ENCODE results near the gene GLDN.

The GLDN gene

GRCh38 chr15:51307811-51308210 lies 33.6 kb upstream of the GLDN start:
- TF ChIP-seq CTCF (IDR thresholded peaks at IDR 0.05; ENCODE audit: insufficient read depth, low read depth, low read length, missing control alignments): no peak
- no peak for DNase-seq (ENCODE audit: low read depth)
- no peak overlapping the region for H3K4me3 ChIP-seq (ENCODE audit: low read depth, low read length)

GRCh38 chr15:51310064-51310463 lies 31.4 kb upstream of the GLDN start:
- no peak overlapping the region for H3K4me3 ChIP-seq (ENCODE audit: low read depth, low read length)
- TF ChIP-seq CTCF (IDR thresholded peaks at IDR 0.05; ENCODE audit: insufficient read depth, low read depth, low read length, missing control alignments): no peak
- no peak for DNase-seq (ENCODE audit: low read depth)

GRCh38 chr15:51311510-51311909 lies 29.9 kb upstream of the GLDN start:
- no peak for DNase-seq (ENCODE audit: low read depth)
- no peak overlapping the region for H3K4me3 ChIP-seq (ENCODE audit: low read depth, low read length)
- no peak for TF ChIP-seq CTCF (IDR thresholded peaks at IDR 0.05; ENCODE audit: insufficient read depth, low read depth, low read length, missing control alignments)

GRCh38 chr15:51312166-51313073 lies 29.0 kb upstream of the GLDN start:
- DNase-seq (ENCODE audit: low read depth): no peak
- no peak for TF ChIP-seq CTCF (IDR thresholded peaks at IDR 0.05; ENCODE audit: insufficient read depth, low read depth, low read length, missing control alignments)
- no peak overlapping the region for H3K4me3 ChIP-seq (ENCODE audit: low read depth, low read length)

- DNase-seq (ENCODE audit: low read depth): no peak
- no peak for TF ChIP-seq CTCF (IDR thresholded peaks at IDR 0.05; ENCODE audit: insufficient read depth, low read depth, low read length, missing control alignments)
- no peak overlapping the region for H3K4me3 ChIP-seq (ENCODE audit: low read depth, low read length)
Observed at GRCh38 chr15:51313074-51313393, 28.4 kb upstream of the GLDN start.

- TF ChIP-seq CTCF (IDR thresholded peaks at IDR 0.05; ENCODE audit: insufficient read depth, low read depth, low read length, missing control alignments): no peak
- no peak for DNase-seq (ENCODE audit: low read depth)
- H3K4me3 ChIP-seq (ENCODE audit: low read depth, low read length): no peak overlapping the region
Observed at GRCh38 chr15:51313644-51314280, 27.7 kb upstream of the GLDN start.

Data from GM12865 (cell line).